Kidney (tissue), 22 donors: ENCODE results near the gene ALMS1. TPM values are rescaled to one million over a fixed set of nuclear protein-coding genes. Genes with fewer than 3 reads are reported as not detected.

Experiments used
- DNase-seq, 5 donors: peaks; one replicate each; pipeline ENCODE4 v3.0.0-alpha.2; 2013 to 2020
- FAIRE-seq: peaks from 2 replicates; lab custom pipeline; 2012; peaks lifted over from hg19 to GRCh38; lab: Jason Lieb, UNC
- H3K27ac ChIP-seq, 2 donors: one replicate each; pipeline ENCODE4 v1.7.0; 2013; ENCODE audit warnings: low read depth in 2 of 2, low read length in 2 of 2, inconsistent platforms in 1 of 2
- H3K27me3 ChIP-seq: one replicate; pipeline ENCODE4 v1.7.1; 2013; ENCODE audit warnings: low read length, inconsistent platforms; ENCODE audit not compliant: control insufficient read depth, insufficient read depth
- H3K36me3 ChIP-seq, 3 donors: one replicate each; pipeline versions ENCODE4 v1.7.0 to v1.7.1; 2013; ENCODE audit warnings: low read length in 3 of 3, control low read depth in 1 of 3, inconsistent platforms in 1 of 3; ENCODE audit not compliant: insufficient read depth in 3 of 3, control insufficient read depth in 2 of 3
- H3K4me1 ChIP-seq, 3 donors: one replicate each; pipeline versions ENCODE4 v1.7.0 to v1.7.1; 2013; ENCODE audit warnings: low read length in 3 of 3, inconsistent platforms in 1 of 3, low read depth in 1 of 3; ENCODE audit not compliant: control insufficient read depth in 2 of 3, insufficient read depth in 2 of 3
- H3K4me3 ChIP-seq, 3 donors: one replicate each; pipeline versions ENCODE4 v1.7.0 to v1.8.1; 2013; ENCODE audit warnings: low read length in 3 of 3, control low read depth in 1 of 3, inconsistent platforms in 1 of 3
- H3K9ac ChIP-seq, 3 donors: one replicate each; pipeline versions ENCODE4 v1.7.0 to v1.7.1; 2013; ENCODE audit warnings: low read length in 3 of 3, control low read depth in 1 of 3, inconsistent platforms in 1 of 3
- H3K9me3 ChIP-seq, 3 donors: one replicate each; pipeline versions ENCODE4 v1.7.0 to v1.7.1; 2013; ENCODE audit warnings: low read length in 3 of 3, control low read depth in 1 of 3, inconsistent platforms in 1 of 3; ENCODE audit not compliant: control insufficient read depth in 2 of 3, insufficient read depth in 1 of 3
- intact Hi-C: fragments of 100-400 bp; cut with DNase I; formaldehyde crosslinking; loops from one replicate; pipeline ENCODE4 v1.11.1; 2022
- long read RNA-seq, 10 donors: library from polyadenylated mRNA in 1 of 10; unstranded in 1 of 10; transcript quantifications; one replicate each; pipeline ENCODE4 v2.0.0 and lab custom pipeline, GENCODE V29; 2021 to 2026
- polyA plus RNA-seq: library from polyadenylated mRNA; stranded (reverse); fragments of 350-450 nt; fragmentation: Illumina TruSeq; extraction: RNeasy Lipid Tissue Mini Kit (QIAGEN cat#74804); gene quantifications from one replicate; pipeline ENCODE4 v1.2.3, GENCODE V29; 2014; ENCODE audit warnings: low read depth, low replicate concordance; ENCODE audit not compliant: insufficient read depth
- total RNA-seq: library from RNA; stranded (reverse); fragmentation: NEBNext Ultra II Directional; extraction: Animal tissue kit (Norgen Biotek cat#: 25700); gene quantifications from one replicate; pipeline ENCODE4 v1.2.1, GENCODE V29; 2021
- TF ChIP-seq, protein P1 (sequence below): IDR thresholded peaks from 3 replicates; pipeline ENCODE4 v1.5.1; 2012; ENCODE audit warnings: mild to moderate bottlenecking, moderate library complexity, borderline replicate concordance; ENCODE audit not compliant: insufficient read depth; ENCODE audit errors: extremely low read depth
- donor health status: control.
- donor health status: control.
- donor health status: control.
- donor health status: control.
- donor health status: control.
- donor health status: DM: yes; HTN: yes; CAD: no.
- donor health status: Normal renal cell carcinoma (clear cell type).

The ALMS1 gene, protein sequence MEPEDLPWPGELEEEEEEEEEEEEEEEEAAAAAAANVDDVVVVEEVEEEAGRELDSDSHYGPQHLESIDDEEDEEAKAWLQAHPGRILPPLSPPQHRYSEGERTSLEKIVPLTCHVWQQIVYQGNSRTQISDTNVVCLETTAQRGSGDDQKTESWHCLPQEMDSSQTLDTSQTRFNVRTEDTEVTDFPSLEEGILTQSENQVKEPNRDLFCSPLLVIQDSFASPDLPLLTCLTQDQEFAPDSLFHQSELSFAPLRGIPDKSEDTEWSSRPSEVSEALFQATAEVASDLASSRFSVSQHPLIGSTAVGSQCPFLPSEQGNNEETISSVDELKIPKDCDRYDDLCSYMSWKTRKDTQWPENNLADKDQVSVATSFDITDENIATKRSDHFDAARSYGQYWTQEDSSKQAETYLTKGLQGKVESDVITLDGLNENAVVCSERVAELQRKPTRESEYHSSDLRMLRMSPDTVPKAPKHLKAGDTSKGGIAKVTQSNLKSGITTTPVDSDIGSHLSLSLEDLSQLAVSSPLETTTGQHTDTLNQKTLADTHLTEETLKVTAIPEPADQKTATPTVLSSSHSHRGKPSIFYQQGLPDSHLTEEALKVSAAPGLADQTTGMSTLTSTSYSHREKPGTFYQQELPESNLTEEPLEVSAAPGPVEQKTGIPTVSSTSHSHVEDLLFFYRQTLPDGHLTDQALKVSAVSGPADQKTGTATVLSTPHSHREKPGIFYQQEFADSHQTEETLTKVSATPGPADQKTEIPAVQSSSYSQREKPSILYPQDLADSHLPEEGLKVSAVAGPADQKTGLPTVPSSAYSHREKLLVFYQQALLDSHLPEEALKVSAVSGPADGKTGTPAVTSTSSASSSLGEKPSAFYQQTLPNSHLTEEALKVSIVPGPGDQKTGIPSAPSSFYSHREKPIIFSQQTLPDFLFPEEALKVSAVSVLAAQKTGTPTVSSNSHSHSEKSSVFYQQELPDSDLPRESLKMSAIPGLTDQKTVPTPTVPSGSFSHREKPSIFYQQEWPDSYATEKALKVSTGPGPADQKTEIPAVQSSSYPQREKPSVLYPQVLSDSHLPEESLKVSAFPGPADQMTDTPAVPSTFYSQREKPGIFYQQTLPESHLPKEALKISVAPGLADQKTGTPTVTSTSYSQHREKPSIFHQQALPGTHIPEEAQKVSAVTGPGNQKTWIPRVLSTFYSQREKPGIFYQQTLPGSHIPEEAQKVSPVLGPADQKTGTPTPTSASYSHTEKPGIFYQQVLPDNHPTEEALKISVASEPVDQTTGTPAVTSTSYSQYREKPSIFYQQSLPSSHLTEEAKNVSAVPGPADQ (N-terminal part only)
- 26.2 TPM for total RNA-seq
- 9.2 TPM for polyA plus RNA-seq
- long read RNA-seq, donor 1 = 0 reads
- long read RNA-seq, donor 2 = 0 reads
- long read RNA-seq, donor 3, partial matches to known transcripts = 6 of 6 reads
- long read RNA-seq, donor 3, other reads (novel, unspliced or antisense) = 0 of 6 reads
- long read RNA-seq, donor 4, partial matches to known transcripts = 10 of 10 reads
- long read RNA-seq, donor 4, other reads (novel, unspliced or antisense) = 0 of 10 reads
- long read RNA-seq, donor 5 = 0 reads
- long read RNA-seq, donor 6 = 0 reads
- long read RNA-seq, donor 7, partial matches to known transcripts = 1 of 1 reads
- long read RNA-seq, donor 7, other reads (novel, unspliced or antisense) = 0 of 1 reads
- long read RNA-seq, donor 8 = 0 reads
- long read RNA-seq, donor 9 = 0 reads
- long read RNA-seq, donor 10, partial matches to known transcripts = 5 of 5 reads
- long read RNA-seq, donor 10, other reads (novel, unspliced or antisense) = 0 of 5 reads

DNA sequence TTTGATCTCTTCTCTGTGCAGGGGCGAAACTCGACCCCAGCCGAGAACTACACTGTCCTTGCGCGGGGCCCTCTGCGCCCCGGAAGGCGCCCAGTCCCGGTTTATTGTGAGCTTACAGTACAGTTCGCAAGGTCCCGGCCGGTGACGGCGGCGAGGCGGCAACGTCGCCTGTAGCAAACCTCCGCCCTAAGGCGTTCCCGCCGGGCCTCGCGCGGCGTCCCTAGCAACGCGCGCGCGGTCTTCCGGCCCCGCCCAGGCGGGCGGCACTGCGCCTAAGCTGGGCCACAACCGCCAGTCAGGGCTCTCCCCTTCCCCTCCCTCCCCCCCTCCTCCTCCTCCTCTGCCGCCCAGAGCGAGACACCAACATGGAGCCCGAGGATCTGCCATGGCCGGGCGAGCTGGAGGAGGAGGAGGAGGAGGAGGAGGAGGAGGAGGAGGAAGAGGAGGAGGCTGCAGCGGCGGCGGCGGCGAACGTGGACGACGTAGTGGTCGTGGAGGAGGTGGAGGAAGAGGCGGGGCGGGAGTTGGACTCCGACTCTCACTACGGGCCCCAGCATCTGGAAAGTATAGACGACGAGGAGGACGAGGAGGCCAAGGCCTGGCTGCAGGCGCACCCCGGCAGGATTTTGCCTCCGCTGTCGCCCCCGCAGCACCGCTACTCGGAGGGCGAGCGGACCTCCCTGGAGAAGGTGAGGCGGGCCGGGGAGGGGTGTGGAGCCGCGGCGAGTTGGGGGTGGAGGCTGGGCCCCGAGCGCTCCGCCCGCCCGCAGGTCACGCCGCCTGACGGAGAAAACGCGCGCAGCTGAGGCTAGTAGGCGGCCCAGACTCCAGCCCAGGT, at the start of gene ALMS1:
ALMS1 (plus strand) TSS at position 333 of the 838 bp plus-strand sequence; CDS start at position 366, 33 bp downstream.
- FAIRE-seq = no peak
- H3K4me3 ChIP-seq = peak within 1 kb of the TSS; percentile 90 to 98 (median 93)
- intact Hi-C loops = no loop called here
- peaks cover 0 to 4% (median 4%) of the 10 kb centered on the region in 3 donors for H3K4me1 ChIP-seq
- peak; percentile 93 to 97 (median 94) for DNase-seq
- no peaks in the 10 kb centered on the region for H3K36me3 ChIP-seq
- TF ChIP-seq, protein P1, sequence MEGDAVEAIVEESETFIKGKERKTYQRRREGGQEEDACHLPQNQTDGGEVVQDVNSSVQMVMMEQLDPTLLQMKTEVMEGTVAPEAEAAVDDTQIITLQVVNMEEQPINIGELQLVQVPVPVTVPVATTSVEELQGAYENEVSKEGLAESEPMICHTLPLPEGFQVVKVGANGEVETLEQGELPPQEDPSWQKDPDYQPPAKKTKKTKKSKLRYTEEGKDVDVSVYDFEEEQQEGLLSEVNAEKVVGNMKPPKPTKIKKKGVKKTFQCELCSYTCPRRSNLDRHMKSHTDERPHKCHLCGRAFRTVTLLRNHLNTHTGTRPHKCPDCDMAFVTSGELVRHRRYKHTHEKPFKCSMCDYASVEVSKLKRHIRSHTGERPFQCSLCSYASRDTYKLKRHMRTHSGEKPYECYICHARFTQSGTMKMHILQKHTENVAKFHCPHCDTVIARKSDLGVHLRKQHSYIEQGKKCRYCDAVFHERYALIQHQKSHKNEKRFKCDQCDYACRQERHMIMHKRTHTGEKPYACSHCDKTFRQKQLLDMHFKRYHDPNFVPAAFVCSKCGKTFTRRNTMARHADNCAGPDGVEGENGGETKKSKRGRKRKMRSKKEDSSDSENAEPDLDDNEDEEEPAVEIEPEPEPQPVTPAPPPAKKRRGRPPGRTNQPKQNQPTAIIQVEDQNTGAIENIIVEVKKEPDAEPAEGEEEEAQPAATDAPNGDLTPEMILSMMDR = no peak
- peak within 1 kb of the TSS; percentile 86 to 90 for H3K27ac ChIP-seq
- peak within 1 kb of the TSS; percentile 81 to 94 (median 89) for H3K9ac ChIP-seq
- H3K27me3 ChIP-seq = no peaks in the 10 kb centered on the region
- H3K9me3 ChIP-seq = no peaks in the 10 kb centered on the region

DNA sequence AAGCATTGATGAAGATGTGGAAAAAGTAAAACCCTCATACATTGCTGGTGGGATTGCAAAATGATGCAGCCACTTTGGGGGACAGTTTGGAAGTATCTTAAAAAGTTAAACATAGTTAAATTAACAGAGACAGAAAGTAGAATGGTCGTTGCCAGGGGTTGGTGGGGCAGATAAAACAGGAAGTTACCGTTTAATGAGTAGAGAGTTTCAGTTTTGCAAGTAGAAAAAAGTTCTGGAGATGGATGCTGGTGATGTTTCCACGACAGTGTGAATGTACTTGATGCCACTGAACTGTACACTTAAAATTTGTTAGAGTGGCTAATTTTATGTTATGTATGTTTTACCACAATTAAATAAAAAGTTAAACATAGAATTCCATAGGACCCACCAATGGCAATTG, 47.8 kb upstream of the ALMS1 start:
- Histone ChIP-seq H3K27ac (no peak overlapping the region), H3K27me3 (no peaks in the 10 kb centered on the region), H3K4me1 (no peaks in the 10 kb centered on the region), H3K36me3 (no peaks in the 10 kb centered on the region), H3K9me3 (no peaks in the 10 kb centered on the region), H3K9ac (no peak overlapping the region), H3K4me3 (no peak overlapping the region)
- TF ChIP-seq, protein P1 = no peak
- DNase-seq (no peak), FAIRE-seq (no peak)
- intact Hi-C loops = no loop called here
